GM18508 (cell line): ENCODE data around the gene ALG5.

Source experiments
- ATAC-seq: cut with Tn5 transposase; IDR thresholded peaks from one replicate; pipeline ENCODE4 v1.9.1; 2021; ENCODE audit warnings: moderate number of reproducible peaks; ENCODE audit not compliant: insufficient read depth, unreplicated experiment

ALG5 gene

DNA sequence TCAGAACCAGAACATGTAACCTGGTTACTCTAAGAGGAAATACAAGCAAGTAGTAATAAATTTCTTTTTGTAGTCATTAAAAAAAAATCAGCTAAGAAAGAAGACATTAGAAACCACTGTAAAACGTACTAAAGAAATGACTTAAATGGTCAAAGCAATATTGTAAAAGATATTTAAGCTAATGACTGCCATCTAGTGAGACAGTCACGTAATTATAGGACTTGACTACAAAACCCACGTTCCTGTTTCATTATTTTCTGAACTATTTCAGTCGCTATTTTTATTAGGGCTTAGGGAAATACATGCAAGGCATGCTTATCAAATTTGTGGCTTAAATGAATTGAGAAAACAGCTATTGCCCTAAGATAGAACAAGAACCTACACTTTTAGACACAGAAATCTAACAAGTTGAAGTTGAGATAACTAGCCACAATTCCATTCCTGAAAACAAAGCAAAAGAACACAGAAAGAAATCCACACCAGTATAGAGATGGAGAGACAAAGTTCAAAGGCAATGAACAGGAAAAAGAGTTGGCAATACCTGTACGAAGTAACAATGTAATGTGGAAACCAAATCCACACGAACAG lies 17.9 kb downstream of the ALG5 start:
- no peak for ATAC-seq

DNA sequence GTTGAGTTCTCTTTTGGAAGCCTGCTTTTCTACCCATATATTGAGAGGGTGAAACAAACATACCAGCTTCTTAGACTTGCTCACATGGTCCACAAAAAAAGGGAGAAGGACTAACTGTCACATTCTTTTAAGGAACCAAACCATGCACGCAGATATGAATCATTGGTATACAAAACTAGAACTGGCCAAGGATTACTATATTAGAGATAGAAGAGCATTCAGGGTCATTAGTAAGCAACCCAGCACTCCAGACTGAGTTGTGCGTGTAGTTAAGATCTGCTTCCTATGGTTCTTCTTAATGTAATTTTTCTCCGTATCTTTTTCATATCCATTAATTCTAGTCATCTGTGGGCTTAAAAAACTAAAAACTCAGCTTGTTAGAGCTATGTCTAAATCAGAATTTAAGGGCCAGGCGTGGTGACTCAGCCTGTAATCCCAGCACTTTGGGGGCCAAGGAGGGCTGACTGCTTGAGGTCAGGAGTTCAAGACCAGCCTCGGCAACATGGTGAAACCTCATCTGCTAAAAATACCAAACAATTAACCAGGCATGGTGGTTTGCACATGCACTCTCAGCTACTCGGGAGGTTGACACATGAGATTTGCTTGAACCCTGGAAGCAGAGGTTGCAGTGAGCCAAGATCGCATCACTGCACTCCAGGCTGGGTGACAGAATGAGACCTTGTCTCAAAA lies 19.6 kb downstream of the ALG5 start:
- ATAC-seq, result no peak

DNA sequence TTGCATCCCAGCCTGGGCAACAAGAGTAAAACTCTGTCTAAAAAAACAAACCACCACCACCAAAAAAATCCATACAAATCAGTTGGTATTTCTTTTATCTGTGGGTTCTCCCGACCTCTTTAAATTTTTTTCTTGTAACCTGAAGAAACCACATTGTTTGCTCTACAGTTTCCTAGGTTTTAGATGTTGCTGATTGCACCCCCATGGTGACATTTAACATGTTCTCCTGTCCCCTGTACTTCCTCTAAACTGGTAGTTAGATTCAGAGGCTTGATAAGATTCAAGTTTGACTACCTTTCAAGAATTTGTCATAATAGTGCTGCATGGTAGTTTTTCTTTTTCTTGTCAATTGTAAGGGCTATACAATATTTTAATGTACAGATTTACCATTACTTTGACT lies 24.0 kb downstream of the ALG5 start:
- ATAC-seq, result no peak

DNA sequence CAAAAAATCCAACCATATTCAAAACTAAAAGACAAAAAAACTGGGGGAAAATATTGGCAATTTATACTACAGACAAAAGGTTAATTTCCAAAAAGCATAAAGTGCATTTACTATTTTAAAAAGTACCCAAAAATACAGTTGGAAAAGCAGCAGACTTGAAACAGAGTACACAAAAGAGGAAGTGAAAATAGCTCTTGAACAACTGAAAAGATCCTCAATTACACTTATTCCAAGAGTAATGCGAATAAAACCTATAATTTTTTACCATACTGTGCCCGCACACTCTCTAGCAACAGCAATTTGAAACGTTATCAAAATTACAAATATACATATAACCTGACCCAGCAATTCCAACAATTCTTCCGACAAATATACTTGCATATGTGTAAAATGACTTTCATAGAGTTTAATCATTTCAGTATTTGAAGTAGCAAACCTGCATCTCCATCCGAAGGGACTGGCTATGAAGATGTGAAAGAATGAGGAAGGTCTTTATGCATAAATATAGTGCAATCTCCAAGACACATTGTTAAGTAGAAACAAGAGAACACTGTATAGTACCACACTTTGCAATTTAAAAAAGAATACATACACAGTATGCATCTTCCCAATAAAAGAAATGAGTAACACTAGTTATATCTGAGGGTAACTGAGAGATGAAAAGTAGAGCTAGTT lies 25.4 kb downstream of the ALG5 start:
- peak; percentile 64 for ATAC-seq

DNA sequence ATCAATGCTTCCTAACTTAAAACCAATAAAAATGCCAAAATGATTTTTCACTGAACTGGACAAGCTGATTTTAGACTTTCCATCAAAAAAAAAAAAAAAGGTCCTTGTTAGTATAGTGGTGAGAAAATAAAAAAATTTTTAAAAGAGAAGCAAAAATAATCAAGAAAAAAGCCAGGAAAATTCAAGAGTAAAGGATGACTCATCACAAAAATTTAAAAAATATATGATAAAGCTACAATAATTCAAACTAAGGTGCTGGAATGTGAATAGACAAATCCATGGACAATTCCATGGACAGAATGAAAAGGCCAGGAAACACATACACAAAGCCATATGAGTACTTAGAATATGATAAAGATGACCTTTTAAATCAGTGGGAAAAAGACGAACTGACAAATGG lies 26.1 kb downstream of the ALG5 start:
- no peak for ATAC-seq

DNA sequence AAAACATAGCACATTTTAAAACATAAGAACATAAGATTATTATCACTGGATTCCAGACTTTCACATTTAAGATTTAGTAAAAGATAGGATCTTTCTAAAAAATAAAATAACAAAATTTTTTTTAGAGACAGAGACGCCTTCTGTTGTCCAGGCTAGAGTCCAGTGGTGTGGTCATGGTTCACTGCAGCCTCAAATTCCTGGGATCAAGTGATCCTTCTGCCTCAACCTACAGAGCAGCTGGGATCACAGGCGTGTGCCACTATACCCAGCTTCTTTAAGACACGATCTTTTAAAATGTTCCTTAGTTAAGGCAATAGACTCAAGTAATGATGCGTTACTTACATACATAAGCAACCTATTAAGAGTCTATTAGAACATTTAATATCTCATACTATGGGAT lies 32.7 kb downstream of the ALG5 start:
- ATAC-seq, result no peak

DNA sequence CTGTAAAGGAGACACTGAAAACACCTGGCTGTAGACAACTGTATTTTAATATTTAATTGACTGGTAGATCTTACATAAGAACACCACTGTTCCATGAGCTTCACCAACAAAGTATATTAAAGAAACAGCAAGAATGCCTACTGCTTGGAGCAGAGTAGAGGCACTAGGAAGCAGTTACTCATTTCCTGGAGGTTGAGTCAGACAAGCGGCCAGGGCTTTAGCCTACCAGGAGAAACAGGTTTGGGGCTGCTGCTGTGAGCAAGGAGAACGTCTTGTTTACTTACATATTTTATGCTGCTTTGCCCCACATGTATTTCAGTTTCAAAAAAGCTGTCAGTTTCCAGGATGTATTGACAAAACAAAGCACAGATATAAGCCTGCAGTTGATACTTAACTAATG lies 33.4 kb downstream of the ALG5 start:
- ATAC-seq, result no peak

DNA sequence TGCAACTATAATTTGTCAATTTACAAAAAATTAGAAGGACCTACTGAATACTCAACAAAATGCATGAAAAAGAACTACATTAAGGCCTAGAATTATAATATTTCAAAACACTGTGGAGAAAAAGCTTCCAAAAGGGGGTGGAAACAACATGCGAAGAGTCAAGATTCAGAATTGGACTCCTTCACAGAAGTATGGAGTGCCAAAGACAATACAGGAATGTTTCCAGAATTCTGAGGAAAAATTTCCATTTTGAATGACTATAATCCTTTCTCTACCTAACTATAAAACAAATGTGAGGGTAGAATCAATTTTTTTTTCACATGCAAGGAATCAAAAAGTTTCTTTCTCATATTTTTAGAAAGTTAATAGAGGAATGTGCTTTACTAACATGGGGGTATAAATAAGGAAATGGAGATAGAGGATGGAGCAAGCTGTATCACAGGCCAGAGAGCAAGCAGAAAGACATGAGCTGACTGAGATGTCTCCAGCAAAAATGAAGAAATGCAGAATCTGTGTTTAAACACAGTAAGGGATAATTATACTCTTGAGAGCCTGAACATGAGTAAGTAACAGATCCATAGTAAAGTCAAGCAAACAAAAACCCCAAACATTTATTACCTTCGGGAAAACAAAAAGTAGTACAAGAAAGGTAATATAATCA lies 39.6 kb downstream of the ALG5 start:
- no peak for ATAC-seq

DNA sequence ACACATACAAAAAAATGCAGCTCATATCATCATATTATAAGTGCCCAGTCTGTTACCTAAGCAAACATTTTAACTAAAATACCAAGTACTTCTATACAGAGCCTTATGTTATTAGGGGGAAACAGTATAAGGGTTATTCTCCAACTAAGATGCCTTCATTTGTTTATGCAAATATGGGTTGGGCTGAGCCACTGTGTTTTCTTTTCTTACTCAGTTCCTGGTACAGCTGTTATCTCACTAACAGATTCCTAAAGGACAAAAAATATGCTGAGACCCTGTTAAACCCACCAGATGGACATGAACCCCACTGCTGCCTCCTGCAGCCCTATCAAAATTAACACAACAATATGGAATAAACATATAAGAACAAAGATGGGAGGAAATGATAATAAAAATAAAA lies 44.6 kb downstream of the ALG5 start:
- no peak for ATAC-seq

DNA sequence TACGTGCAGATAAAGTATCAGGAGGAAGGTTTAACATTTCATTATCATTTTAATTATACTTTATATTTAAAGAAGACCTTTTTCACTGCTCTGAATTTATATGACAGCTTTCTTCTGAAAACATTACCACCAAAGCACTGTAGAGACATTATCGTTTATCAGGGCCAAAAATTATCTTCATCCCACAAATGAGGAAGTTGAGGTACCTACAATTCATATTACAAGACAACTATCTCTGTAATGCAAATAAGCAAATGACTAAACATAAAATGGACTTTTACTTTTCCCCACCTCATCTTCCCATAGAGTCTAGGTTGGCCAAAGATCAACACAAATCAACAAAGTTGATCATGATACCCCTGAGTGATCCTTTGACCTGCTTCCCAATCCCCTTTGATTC lies 48.2 kb downstream of the ALG5 start:
- no peak for ATAC-seq

DNA sequence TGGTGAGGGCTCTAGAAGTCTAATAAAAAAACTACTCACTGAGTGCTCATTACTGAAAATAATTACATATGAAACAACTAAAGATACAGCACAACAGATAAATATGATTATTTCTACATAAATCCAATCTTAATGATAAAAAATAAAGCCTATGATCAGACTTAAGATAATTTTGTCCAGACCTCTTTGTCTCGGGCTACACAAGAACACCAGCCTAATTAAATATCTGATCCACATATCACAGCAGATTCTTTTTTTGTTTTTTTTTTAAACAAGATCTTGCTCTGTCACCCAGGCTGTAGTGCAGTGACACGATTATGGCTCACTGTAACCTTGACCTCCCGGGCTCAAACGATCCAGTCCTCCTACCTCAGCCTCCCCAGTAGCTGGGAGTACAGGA lies 48.8 kb downstream of the ALG5 start:
- ATAC-seq, result no peak

DNA sequence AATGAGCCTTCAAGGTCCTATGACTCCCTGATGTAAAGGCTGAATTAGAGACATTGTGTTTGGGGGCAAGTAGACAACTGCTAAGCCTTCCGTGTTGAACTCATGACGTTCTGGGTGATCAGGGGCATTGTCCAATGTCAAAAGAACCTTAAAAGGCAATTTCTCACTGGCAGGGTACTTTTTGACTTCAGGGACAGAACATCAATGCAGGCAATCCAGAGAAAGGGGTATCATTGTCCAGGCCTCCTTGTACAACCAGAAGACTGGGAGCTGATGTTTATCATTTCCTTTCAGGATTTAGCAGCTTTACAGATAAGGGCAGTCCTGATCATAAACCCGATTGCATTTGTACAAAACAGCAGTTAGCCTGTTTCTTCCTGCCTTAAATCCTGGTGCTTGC lies 54.1 kb downstream of the ALG5 start:
- ATAC-seq, result no peak

DNA sequence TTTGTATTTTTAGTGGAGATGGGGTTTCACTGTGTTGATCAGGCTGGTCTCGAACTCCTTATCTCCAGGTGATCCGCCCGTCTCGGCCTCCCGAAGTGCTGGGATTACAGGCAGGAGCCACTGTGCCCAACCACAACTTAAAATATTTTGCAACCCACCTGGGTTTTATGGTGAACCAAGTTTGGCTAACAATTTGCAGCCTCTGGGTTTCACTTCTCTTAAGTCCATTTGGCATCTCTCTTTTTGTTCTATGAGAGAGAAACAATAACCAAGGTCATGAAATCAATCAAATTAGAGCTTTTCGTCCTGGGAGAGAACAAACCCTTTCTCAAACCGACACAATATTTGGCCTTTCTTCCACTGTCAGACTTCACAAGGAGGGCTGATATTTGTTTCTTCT lies 73.5 kb downstream of the ALG5 start:
- ATAC-seq, result no peak

DNA sequence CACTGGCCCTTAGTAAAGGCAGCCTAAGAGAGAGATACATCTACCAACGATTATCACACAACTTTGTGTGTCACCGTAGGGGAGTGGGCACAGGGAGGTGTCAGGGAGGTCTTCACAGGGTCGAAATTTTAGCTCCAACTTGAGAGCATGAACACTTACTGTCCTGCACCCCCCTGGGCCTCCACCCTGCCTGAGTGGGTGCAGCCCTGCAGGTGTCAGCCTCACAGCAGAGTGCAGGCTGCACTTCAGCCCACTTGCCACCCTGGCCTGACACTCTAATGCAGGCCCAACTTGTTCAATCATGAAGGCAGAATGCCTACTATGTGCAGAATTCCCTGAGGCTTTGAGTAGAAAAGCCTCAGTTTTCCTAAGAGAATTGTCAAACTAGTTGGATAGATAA lies 75.1 kb downstream of the ALG5 start:
- ATAC-seq, result no peak

DNA sequence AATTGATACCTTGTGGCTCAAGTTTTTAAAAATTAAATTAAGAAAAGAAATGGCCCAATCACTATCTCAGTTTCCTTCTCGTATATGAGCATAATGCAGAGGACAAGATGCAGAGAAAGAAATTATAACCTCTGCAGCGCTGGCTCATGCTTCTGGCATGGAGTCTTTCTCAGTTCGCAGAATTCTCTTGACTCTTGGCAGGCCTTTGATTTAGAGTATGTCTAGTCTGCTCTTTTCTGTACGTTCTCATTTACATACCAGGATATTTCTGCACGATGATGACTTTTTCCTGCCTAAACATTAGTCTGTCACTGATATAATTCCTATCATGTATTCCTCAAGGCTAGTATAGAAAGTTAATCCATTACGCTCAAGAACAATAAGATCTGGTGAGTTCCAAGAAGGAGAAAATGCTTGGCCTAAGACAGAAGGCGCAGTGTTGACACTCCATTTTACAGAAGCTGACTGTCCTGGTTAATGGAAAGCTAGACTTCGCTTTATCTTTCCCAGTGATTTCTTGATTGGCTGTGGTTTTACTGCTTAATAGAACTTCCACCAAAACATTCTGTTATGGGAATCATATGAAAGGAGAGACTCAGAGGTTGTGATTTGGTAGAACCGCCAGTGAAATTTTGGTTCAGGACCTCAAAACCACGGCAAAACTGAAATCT lies 77.4 kb downstream of the ALG5 start:
- no peak for ATAC-seq

DNA sequence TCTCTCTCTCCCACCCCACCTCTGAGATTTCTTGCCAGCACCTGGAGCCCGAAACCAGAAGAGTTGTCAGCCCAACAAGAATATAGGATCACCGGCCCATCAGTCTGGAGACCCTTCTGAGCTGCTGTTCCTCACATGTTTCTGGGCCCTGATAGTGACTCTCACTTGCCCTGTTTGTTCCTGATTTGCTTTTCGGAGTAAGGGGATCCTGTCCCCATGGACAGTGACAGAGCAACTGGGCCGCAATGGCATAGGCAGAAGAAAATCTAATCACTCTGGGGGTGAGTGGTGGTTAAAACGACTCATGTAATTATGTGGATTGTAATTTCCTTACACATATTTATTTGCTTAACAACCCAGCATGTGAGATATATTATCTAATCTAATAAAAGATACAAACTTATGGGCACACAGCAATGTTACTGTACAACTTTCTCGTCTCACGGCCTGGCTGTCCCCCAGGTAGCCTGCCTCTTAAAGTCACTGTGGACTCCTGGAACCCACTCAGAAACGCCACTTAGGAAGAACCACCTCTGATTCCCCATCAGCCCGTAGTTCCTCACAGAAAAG lies 78.4 kb downstream of the ALG5 start:
- no peak for ATAC-seq

DNA sequence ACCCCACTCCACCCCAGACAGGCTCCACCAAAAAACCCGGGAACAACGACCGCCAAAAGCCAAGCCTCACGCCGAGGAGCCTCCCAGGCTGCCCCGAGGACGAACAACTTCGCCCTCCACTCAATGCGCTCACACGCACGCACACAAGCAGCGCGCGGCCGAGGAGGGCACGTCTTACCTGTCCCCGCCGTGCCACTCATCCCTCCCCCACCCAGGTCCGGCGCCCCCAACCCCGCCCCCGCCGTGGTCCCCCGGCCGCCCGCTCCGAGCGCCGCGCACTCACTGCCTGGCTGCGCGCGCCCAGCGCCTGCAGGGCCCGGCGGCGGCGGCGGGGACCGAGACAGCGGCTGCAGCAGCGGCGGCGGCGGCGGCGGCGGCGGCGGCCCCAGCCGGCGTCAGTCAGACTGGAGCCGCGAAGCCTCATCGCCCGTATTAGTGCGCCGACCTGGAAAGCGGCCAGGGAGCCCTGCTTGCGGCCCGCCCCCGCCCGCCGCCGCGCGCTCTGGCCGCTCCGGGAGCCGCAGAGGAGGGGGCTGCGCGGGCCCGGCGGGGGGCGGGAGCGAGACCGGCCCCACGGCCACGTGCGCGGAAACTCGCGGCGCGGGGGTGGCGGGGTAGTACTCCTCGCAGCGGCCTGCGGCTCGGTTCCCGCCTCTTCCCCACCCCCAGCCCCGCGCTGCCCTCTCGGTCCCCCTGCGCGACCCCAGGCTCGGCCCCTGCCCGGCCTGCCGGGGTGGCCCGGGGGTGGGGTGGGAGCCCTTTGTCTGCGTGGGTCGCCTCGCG lies 79.1 kb downstream of the ALG5 start, which contains the start of gene SMAD9:
Gene SMAD9 (minus strand): TSS at position 406 of the 783 bp plus-strand sequence. CDS start 40,549 bp downstream, outside the sequence.
- ATAC-seq, result no peak

DNA sequence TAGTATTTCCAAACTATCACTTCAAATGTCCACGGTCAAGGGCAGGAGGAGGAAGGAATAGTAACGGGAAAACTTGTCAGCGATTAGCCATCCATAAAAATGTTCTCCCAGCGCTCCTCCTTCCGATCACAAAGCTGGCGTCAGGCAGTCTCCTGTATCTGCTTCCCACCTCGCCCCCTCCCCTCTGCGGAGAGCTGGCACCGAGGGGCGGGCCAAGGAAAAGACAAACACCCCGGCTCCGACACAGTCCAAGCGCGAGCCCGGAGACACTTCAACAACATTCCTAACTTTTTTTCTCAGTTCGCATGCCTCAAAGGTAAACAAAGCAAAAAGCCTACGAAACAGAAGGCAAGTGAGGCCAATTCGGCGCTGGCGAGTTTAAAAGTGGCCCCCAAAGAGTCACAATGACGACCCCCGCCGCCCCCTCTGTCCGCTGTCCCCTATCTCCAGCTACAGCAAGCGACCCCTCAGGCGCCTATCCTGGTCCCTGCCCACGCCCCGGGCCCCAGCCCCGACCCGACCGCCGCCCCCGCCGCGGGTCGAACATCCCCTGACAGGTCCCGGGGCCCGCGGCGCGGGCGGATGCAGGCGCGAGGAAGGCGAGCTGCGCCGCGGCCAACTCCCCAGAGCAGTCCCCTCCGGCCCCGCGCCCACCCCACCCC lies 79.8 kb downstream of the ALG5 start:
- ATAC-seq, result no peak
